Astrocyte (in vitro differentiated cells and primary cell): Measurements from ENCODE around the gene NEURL2. TPM values are rescaled to one million over a fixed set of nuclear protein-coding genes. Genes with fewer than 3 reads are reported as not detected.

Experiments used
- DNase-seq: peaks from one replicate; pipeline ENCODE4 v3.0.0-alpha.2; 2010; ENCODE audit warnings: low read depth
- FAIRE-seq: peaks from 2 replicates; lab custom pipeline; 2011; peaks lifted over from hg19 to GRCh38; lab: Jason Lieb, UNC
- H2AFZ ChIP-seq: 2 replicates; pipeline ENCODE4 v1.6.0; 2012; ENCODE audit warnings: low read depth, low read length, inconsistent platforms
- H3K27ac ChIP-seq: 2 replicates; pipeline ENCODE4 v1.5.1; 2011; ENCODE audit warnings: low read depth, low read length, inconsistent platforms
- H3K27me3 ChIP-seq: 2 replicates; pipeline ENCODE4 v1.6.0; 2011; ENCODE audit warnings: low read length, inconsistent platforms; ENCODE audit not compliant: insufficient read depth
- H3K36me3 ChIP-seq: 2 replicates; pipeline ENCODE4 v1.5.1; 2011; ENCODE audit warnings: low read length, inconsistent platforms; ENCODE audit not compliant: insufficient read depth
- H3K4me1 ChIP-seq: 2 replicates; pipeline ENCODE4 v1.5.1; 2011; ENCODE audit warnings: low read length, inconsistent platforms; ENCODE audit not compliant: insufficient read depth
- H3K4me2 ChIP-seq: 2 replicates; pipeline ENCODE4 v1.6.0; 2012; ENCODE audit warnings: low read length, inconsistent platforms
- H3K4me3 ChIP-seq: 2 replicates; pipeline ENCODE4 v1.5.1; 2011; ENCODE audit warnings: low read depth, mild to moderate bottlenecking, low read length, inconsistent platforms; ENCODE audit not compliant: insufficient read depth
- H3K79me2 ChIP-seq: 2 replicates; pipeline ENCODE4 v1.6.0; 2012; ENCODE audit warnings: mild to moderate bottlenecking, low read length, inconsistent platforms; ENCODE audit not compliant: insufficient read depth
- H3K9ac ChIP-seq: 2 replicates; pipeline ENCODE4 v1.6.0; 2012; ENCODE audit warnings: mild to moderate bottlenecking, low read length, inconsistent platforms
- H3K9me3 ChIP-seq: 2 replicates; pipeline ENCODE4 v1.5.1; 2012; ENCODE audit warnings: low read depth, mild to moderate bottlenecking, low read length, inconsistent platforms; ENCODE audit not compliant: insufficient read depth
- H4K20me1 ChIP-seq: 2 replicates; pipeline ENCODE4 v1.6.0; 2012; ENCODE audit warnings: low read length, inconsistent platforms; ENCODE audit not compliant: insufficient read depth
- H3K27ac Mint-ChIP-seq: one replicate; pipeline ENCODE4 v1.8.0; 2021; ENCODE audit warnings: mild to moderate bottlenecking, mixed read lengths; ENCODE audit not compliant: unreplicated experiment
- H3K27me3 Mint-ChIP-seq: one replicate; pipeline ENCODE4 v1.8.0; 2021; ENCODE audit warnings: low read depth, mixed read lengths; ENCODE audit not compliant: unreplicated experiment
- H3K36me3 Mint-ChIP-seq: one replicate; pipeline ENCODE4 v1.8.0; 2021; ENCODE audit warnings: low read depth, mixed read lengths; ENCODE audit not compliant: unreplicated experiment
- H3K4me1 Mint-ChIP-seq: one replicate; pipeline ENCODE4 v1.8.0; 2021; ENCODE audit warnings: low read depth, mixed read lengths; ENCODE audit not compliant: unreplicated experiment
- H3K4me3 Mint-ChIP-seq: one replicate; pipeline ENCODE4 v1.8.0; 2021; ENCODE audit warnings: mild to moderate bottlenecking, moderate library complexity, mixed read lengths; ENCODE audit not compliant: unreplicated experiment
- H3K9me3 Mint-ChIP-seq: one replicate; pipeline ENCODE4 v1.8.0; 2021; ENCODE audit warnings: mild to moderate bottlenecking, mixed read lengths; ENCODE audit not compliant: unreplicated experiment
- CTCF ChIP-seq: IDR thresholded peaks from 2 replicates; pipeline ENCODE4 v1.5.1; 2011; ENCODE audit warnings: low read depth, mild to moderate bottlenecking, inconsistent platforms, low read length, moderate library complexity; ENCODE audit not compliant: insufficient read depth
- EZH2 ChIP-seq: IDR thresholded peaks from 2 replicates; pipeline ENCODE4 v1.6.1; 2012; ENCODE audit warnings: mild to moderate bottlenecking, low read length, inconsistent platforms; ENCODE audit not compliant: insufficient read depth
- total RNA-seq: library from RNA; stranded (reverse); gene quantifications from 2 replicates; pipeline ENCODE4 v1.2.1, GENCODE V29; 2021

Gene NEURL2
- total RNA-seq, 1 donor from 2014 or later, result 6.9 TPM

GRCh38 chr20:45840700-45841198 is 50.3 kb downstream of the NEURL2 start:
- Histone ChIP-seq H3K4me2 (no peak overlapping the region), H3K9me3 (no peaks in the 10 kb centered on the region), H3K27me3 (no peaks in the 10 kb centered on the region), H2AFZ (no peak overlapping the region), H3K4me3 (no peak overlapping the region), H3K4me1 (peaks cover 2% of the 10 kb centered on the region), H4K20me1 (peaks cover 20% of the 10 kb centered on the region), H3K9ac (no peak overlapping the region), H3K27ac (no peak overlapping the region), H3K36me3 (peaks cover 18% of the 10 kb centered on the region), H3K79me2 (no peaks in the 10 kb centered on the region)
- no peak for TF ChIP-seq CTCF
- TF ChIP-seq EZH2, result no peak
- Mint-ChIP-seq H3K27me3 (no peaks in the 10 kb centered on the region), H3K4me1 (peaks cover 7% of the 10 kb centered on the region), H3K9me3 (peaks cover 2% of the 10 kb centered on the region), H3K36me3 (peaks cover 22% of the 10 kb centered on the region), H3K27ac (no peak overlapping the region), H3K4me3 (no peak overlapping the region)
- no peak for DNase-seq
- FAIRE-seq, result no peak

Other genes starting within 250 kb of the NEURL2 start
- gene WFDC11, start 221.0 kb downstream of the NEURL2 start, total RNA-seq, result not detected in 2 replicates
- gene WFDC13, start 189.2 kb downstream of the NEURL2 start, total RNA-seq, result not detected in 2 replicates
- gene WFDC10B, start 186.2 kb downstream of the NEURL2 start, total RNA-seq, result not detected in 2 replicates
- not detected in 2 replicates for gene SPINT4, start 168.9 kb downstream of the NEURL2 start, total RNA-seq
- gene WFDC3, start 99.3 kb downstream of the NEURL2 start, total RNA-seq, result 2.0 and 2.2 TPM in 2 replicates
- 28.1 and 28.7 TPM in 2 replicates for gene DNTTIP1, start 99.3 kb downstream of the NEURL2 start, total RNA-seq
- 6.2 and 12.3 TPM in 2 replicates for gene UBE2C, start 78.6 kb downstream of the NEURL2 start, total RNA-seq
- not detected in 2 replicates for gene TNNC2, start 63.9 kb downstream of the NEURL2 start, total RNA-seq
- gene SNX21, start 57.4 kb downstream of the NEURL2 start, total RNA-seq, result 13.3 and 14.2 TPM in 2 replicates
- 22.0 and 22.6 TPM in 2 replicates for gene ACOT8, start 33.8 kb downstream of the NEURL2 start, total RNA-seq
- 4.4 and 4.7 TPM in 2 replicates for gene ZSWIM3, start 33.6 kb downstream of the NEURL2 start, total RNA-seq
- 9.0 and 9.6 TPM in 2 replicates for gene ZSWIM1, start 10.0 kb downstream of the NEURL2 start, total RNA-seq
- gene SPATA25, start 3.6 kb downstream of the NEURL2 start, total RNA-seq, result 0.67 and 1.7 TPM in 2 replicates
- gene CTSA, start 127 bp upstream of the NEURL2 start, total RNA-seq, result 69.0 and 87.5 TPM in 2 replicates
- gene PLTP, start 20.9 kb upstream of the NEURL2 start, total RNA-seq, result 162 and 167 TPM in 2 replicates
- gene PCIF1, start 43.5 kb upstream of the NEURL2 start, total RNA-seq, result 12.9 and 13.0 TPM in 2 replicates
- gene ZNF335, start 81.0 kb upstream of the NEURL2 start, total RNA-seq, result 18.2 and 18.6 TPM in 2 replicates
- 12.0 and 18.7 TPM in 2 replicates for gene MMP9, start 117.7 kb upstream of the NEURL2 start, total RNA-seq
- gene SLC12A5, start 138.0 kb upstream of the NEURL2 start, total RNA-seq, result 14.6 and 15.2 TPM in 2 replicates
- gene NCOA5, start 198.8 kb upstream of the NEURL2 start, total RNA-seq, result 19.3 and 20.7 TPM in 2 replicates
- 2.3 and 4.1 TPM in 2 replicates for gene CD40, start 227.1 kb upstream of the NEURL2 start, total RNA-seq